ENCODE results near the gene RBMS3. TPM values are rescaled to one million over a fixed set of nuclear protein-coding genes. Genes with fewer than 3 reads are reported as not detected.
A peak's percentile ranks its signal among the peaks of the same experiment; 100 is the strongest.

Gene RBMS3
- total RNA-seq, 1 donor from 2014 or later: 33.0 TPM

- no peaks in the 10 kb centered on the region for H3K4me1 ChIP-seq (ENCODE audit: insufficient read depth, low read length)
- H3K4me2 ChIP-seq (ENCODE audit: low read length): no peak overlapping the region
- H4K20me1 ChIP-seq (ENCODE audit: insufficient read depth, low read length): no peaks in the 10 kb centered on the region
- H3K9me3 ChIP-seq (ENCODE audit: insufficient read depth, low read depth, low read length): no peaks in the 10 kb centered on the region
- FAIRE-seq (no peak), DNase-seq (ENCODE audit: low read depth) (no peak)
- H3K4me3 Mint-ChIP-seq (ENCODE audit: unreplicated experiment): no peak overlapping the region
- no peaks in the 10 kb centered on the region for H3K27me3 Mint-ChIP-seq (ENCODE audit: low read depth, unreplicated experiment)
- no peaks in the 10 kb centered on the region for H3K27me3 ChIP-seq (ENCODE audit: insufficient read depth, low read length)
- no peaks in the 10 kb centered on the region for H3K36me3 ChIP-seq (ENCODE audit: insufficient read depth, low read length)
- peaks cover 11% of the 10 kb centered on the region for H3K36me3 Mint-ChIP-seq (ENCODE audit: low read depth, unreplicated experiment)
- TF ChIP-seq EZH2 (IDR thresholded peaks at IDR 0.05; ENCODE audit: insufficient read depth, low read length): no peak
- TF ChIP-seq, protein P1, sequence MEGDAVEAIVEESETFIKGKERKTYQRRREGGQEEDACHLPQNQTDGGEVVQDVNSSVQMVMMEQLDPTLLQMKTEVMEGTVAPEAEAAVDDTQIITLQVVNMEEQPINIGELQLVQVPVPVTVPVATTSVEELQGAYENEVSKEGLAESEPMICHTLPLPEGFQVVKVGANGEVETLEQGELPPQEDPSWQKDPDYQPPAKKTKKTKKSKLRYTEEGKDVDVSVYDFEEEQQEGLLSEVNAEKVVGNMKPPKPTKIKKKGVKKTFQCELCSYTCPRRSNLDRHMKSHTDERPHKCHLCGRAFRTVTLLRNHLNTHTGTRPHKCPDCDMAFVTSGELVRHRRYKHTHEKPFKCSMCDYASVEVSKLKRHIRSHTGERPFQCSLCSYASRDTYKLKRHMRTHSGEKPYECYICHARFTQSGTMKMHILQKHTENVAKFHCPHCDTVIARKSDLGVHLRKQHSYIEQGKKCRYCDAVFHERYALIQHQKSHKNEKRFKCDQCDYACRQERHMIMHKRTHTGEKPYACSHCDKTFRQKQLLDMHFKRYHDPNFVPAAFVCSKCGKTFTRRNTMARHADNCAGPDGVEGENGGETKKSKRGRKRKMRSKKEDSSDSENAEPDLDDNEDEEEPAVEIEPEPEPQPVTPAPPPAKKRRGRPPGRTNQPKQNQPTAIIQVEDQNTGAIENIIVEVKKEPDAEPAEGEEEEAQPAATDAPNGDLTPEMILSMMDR (IDR thresholded peaks at IDR 0.05; ENCODE audit: insufficient read depth, low read depth, low read length): no peak
- H3K27ac ChIP-seq (ENCODE audit: low read depth, low read length): no peak overlapping the region
- H3K9ac ChIP-seq (ENCODE audit: low read length): no peak overlapping the region
- H3K9me3 Mint-ChIP-seq (ENCODE audit: unreplicated experiment): no peaks in the 10 kb centered on the region
- H3K4me1 Mint-ChIP-seq (ENCODE audit: low read depth, unreplicated experiment): peaks cover 10% of the 10 kb centered on the region
- H3K27ac Mint-ChIP-seq (ENCODE audit: unreplicated experiment): no peak overlapping the region
- no peak overlapping the region for H2AFZ ChIP-seq (ENCODE audit: low read depth, low read length)
- H3K79me2 ChIP-seq (ENCODE audit: insufficient read depth, low read length): no peaks in the 10 kb centered on the region
- H3K4me3 ChIP-seq (ENCODE audit: insufficient read depth, low read depth, low read length): no peak overlapping the region
These were observed 464.5 kb downstream of the RBMS3 start for GRCh38 chr3:29745232-29745870.

GRCh38 chr3:29746163-29746760 lies 465.4 kb downstream of the RBMS3 start:
- DNase-seq (ENCODE audit: low read depth): no peak
- no peak overlapping the region for H3K4me3 Mint-ChIP-seq (ENCODE audit: unreplicated experiment)
- peak; percentile 20 for FAIRE-seq
- H2AFZ ChIP-seq (ENCODE audit: low read depth, low read length): no peak overlapping the region
- no peaks in the 10 kb centered on the region for H3K4me1 ChIP-seq (ENCODE audit: insufficient read depth, low read length)
- H3K4me2 ChIP-seq (ENCODE audit: low read length): no peak overlapping the region
- no peaks in the 10 kb centered on the region for H3K27me3 ChIP-seq (ENCODE audit: insufficient read depth, low read length)
- no peaks in the 10 kb centered on the region for H3K9me3 Mint-ChIP-seq (ENCODE audit: unreplicated experiment)
- H3K36me3 ChIP-seq (ENCODE audit: insufficient read depth, low read length): no peaks in the 10 kb centered on the region
- no peaks in the 10 kb centered on the region for H3K9me3 ChIP-seq (ENCODE audit: insufficient read depth, low read depth, low read length)
- H3K9ac ChIP-seq (ENCODE audit: low read length): no peak overlapping the region
- H3K27ac Mint-ChIP-seq (ENCODE audit: unreplicated experiment): no peak overlapping the region
- no peak overlapping the region for H3K4me3 ChIP-seq (ENCODE audit: insufficient read depth, low read depth, low read length)
- no peak for TF ChIP-seq EZH2 (IDR thresholded peaks at IDR 0.05; ENCODE audit: insufficient read depth, low read length)
- TF ChIP-seq, protein P1 (IDR thresholded peaks at IDR 0.05; ENCODE audit: insufficient read depth, low read depth, low read length): no peak
- no peaks in the 10 kb centered on the region for H4K20me1 ChIP-seq (ENCODE audit: insufficient read depth, low read length)
- H3K36me3 Mint-ChIP-seq (ENCODE audit: low read depth, unreplicated experiment): peaks cover 11% of the 10 kb centered on the region
- no peak overlapping the region for H3K27ac ChIP-seq (ENCODE audit: low read depth, low read length)
- H3K27me3 Mint-ChIP-seq (ENCODE audit: low read depth, unreplicated experiment): no peaks in the 10 kb centered on the region
- H3K79me2 ChIP-seq (ENCODE audit: insufficient read depth, low read length): no peaks in the 10 kb centered on the region
- peaks cover 8% of the 10 kb centered on the region for H3K4me1 Mint-ChIP-seq (ENCODE audit: low read depth, unreplicated experiment)

- H3K36me3 Mint-ChIP-seq (ENCODE audit: low read depth, unreplicated experiment): peaks cover 4% of the 10 kb centered on the region
- H3K27me3 Mint-ChIP-seq (ENCODE audit: low read depth, unreplicated experiment): no peaks in the 10 kb centered on the region
- no peak overlapping the region for H3K4me3 ChIP-seq (ENCODE audit: insufficient read depth, low read depth, low read length)
- peaks cover 4% of the 10 kb centered on the region for H3K4me1 Mint-ChIP-seq (ENCODE audit: low read depth, unreplicated experiment)
- FAIRE-seq: no peak
- no peak for DNase-seq (ENCODE audit: low read depth)
- H3K9ac ChIP-seq (ENCODE audit: low read length): no peak overlapping the region
- H3K27ac Mint-ChIP-seq (ENCODE audit: unreplicated experiment): no peak overlapping the region
- H3K9me3 Mint-ChIP-seq (ENCODE audit: unreplicated experiment): no peaks in the 10 kb centered on the region
- no peak overlapping the region for H3K27ac ChIP-seq (ENCODE audit: low read depth, low read length)
- H4K20me1 ChIP-seq (ENCODE audit: insufficient read depth, low read length): no peaks in the 10 kb centered on the region
- no peaks in the 10 kb centered on the region for H3K9me3 ChIP-seq (ENCODE audit: insufficient read depth, low read depth, low read length)
- H3K79me2 ChIP-seq (ENCODE audit: insufficient read depth, low read length): no peaks in the 10 kb centered on the region
- H3K4me3 Mint-ChIP-seq (ENCODE audit: unreplicated experiment): no peak overlapping the region
- H2AFZ ChIP-seq (ENCODE audit: low read depth, low read length): no peak overlapping the region
- H3K4me2 ChIP-seq (ENCODE audit: low read length): no peak overlapping the region
- H3K36me3 ChIP-seq (ENCODE audit: insufficient read depth, low read length): no peaks in the 10 kb centered on the region
- TF ChIP-seq, protein P1 (IDR thresholded peaks at IDR 0.05; ENCODE audit: insufficient read depth, low read depth, low read length): no peak
- TF ChIP-seq EZH2 (IDR thresholded peaks at IDR 0.05; ENCODE audit: insufficient read depth, low read length): no peak
- H3K27me3 ChIP-seq (ENCODE audit: insufficient read depth, low read length): no peaks in the 10 kb centered on the region
- no peaks in the 10 kb centered on the region for H3K4me1 ChIP-seq (ENCODE audit: insufficient read depth, low read length)
These were observed 467.1 kb downstream of the RBMS3 start for GRCh38 chr3:29747991-29748390.
